Astrocyte of the cerebellum (primary cell): ENCODE measurements around the gene SHC4.

Experiments
- DNase-seq: peaks from one replicate; pipeline ENCODE4 v3.0.0-alpha.2; 2011; ENCODE audit warnings: low read depth
- H3K4me3 ChIP-seq: 2 replicates; pipeline ENCODE4 v1.5.1; 2011; ENCODE audit warnings: mild to moderate bottlenecking, low read depth, low read length, moderate library complexity
- in situ Hi-C: cut with HindIII; loops from 2 replicates; pipeline ENCODE4 v1.10.0; 2017; ENCODE audit warnings: low sequenced_read_pairs
- TF ChIP-seq, protein P1 (sequence below): IDR thresholded peaks from 2 replicates; pipeline ENCODE4 v1.5.1; 2012; ENCODE audit warnings: low read length, low read depth, moderate library complexity, mild to moderate bottlenecking; ENCODE audit errors: missing control alignments

The SHC4 gene, protein sequence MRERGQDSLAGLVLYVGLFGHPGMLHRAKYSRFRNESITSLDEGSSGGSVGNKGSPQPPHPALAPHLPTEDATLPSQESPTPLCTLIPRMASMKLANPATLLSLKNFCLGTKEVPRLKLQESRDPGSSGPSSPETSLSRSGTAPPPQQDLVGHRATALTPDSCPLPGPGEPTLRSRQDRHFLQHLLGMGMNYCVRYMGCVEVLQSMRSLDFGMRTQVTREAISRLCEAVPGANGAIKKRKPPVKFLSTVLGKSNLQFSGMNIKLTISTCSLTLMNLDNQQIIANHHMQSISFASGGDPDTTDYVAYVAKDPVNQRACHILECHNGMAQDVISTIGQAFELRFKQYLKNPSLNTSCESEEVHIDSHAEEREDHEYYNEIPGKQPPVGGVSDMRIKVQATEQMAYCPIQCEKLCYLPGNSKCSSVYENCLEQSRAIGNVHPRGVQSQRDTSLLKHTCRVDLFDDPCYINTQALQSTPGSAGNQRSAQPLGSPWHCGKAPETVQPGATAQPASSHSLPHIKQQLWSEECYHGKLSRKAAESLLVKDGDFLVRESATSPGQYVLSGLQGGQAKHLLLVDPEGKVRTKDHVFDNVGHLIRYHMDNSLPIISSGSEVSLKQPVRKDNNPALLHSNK

DNA sequence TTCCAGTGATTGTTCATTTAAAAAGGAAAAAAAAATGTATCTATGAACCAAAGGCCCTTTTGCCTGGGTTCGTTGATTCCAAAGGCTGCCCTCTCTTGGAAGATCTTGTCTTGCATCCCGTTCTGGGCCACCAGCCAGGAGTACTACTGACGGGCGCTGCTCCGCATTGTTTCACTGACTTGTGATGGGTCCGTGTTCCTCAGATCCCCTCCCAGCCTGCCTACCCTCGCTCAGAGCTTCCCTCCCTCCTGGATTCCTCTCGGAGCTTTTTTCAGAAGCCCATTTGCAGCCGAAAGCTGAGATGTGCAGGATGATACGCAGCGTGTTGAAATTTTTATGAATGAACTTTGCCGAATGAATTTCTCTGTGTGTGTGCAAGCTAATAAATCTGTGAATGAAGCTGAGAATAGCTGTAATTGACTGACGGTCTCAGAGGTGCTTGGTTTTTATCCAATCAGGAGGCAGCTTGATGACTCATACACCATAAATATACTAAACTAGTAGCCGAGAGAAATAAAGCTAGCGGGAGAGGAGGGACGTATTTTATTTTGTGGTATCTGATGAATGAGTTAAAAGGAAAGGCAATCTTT is at the start of gene SHC4:
SHC4 (minus strand) TSS at position 396 of the 590 bp plus-strand sequence. CDS start 904 bp downstream, outside the sequence.
- H3K4me3 ChIP-seq = peak within 1 kb of the TSS; percentile 60
- TF ChIP-seq, protein P1, sequence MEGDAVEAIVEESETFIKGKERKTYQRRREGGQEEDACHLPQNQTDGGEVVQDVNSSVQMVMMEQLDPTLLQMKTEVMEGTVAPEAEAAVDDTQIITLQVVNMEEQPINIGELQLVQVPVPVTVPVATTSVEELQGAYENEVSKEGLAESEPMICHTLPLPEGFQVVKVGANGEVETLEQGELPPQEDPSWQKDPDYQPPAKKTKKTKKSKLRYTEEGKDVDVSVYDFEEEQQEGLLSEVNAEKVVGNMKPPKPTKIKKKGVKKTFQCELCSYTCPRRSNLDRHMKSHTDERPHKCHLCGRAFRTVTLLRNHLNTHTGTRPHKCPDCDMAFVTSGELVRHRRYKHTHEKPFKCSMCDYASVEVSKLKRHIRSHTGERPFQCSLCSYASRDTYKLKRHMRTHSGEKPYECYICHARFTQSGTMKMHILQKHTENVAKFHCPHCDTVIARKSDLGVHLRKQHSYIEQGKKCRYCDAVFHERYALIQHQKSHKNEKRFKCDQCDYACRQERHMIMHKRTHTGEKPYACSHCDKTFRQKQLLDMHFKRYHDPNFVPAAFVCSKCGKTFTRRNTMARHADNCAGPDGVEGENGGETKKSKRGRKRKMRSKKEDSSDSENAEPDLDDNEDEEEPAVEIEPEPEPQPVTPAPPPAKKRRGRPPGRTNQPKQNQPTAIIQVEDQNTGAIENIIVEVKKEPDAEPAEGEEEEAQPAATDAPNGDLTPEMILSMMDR = peak; percentile 40
- in situ Hi-C loops = no loop called here
- DNase-seq = peak; percentile 65

DNA sequence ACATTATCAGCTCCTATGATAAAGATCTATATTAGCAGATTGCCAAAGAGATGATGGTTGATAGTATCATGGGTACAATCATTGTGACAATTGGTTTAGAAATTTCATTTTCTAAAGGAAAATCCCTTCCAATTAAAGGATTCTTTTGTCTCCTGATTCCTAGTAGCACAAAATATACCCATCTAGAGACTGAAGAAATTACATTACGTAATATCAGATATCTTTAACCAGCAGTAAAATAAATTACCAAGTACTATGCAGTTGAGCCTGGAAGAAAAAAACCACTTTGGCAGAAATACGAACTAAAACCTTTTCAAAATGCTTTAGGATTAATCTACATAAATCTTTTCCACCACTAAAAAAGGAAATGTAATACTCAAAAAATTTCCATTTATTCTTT is 35.6 kb upstream of the SHC4 start:
- DNase-seq = no peak
- TF ChIP-seq, protein P1 = no peak
- in situ Hi-C loops = no loop called here
- H3K4me3 ChIP-seq = no peak overlapping the region

DNA sequence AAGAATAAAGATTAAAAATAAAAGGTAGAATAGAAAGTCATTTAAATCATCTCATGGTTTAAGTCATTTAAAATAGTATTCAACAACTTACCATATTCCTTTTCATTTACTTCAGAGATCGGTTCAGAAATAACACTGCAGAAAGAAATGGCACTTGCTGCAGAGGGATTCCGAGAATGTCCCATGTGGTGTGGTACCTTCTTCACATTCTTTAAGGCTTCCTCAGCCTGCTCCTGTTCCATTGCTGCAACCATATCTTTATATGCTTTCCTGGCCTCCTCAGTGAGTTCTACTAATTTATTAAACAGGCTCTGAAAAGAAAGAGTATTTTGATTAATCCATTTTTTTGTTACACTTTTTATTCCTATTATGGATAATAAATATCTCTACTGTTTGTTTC is 32.6 kb upstream of the SHC4 start:
- no peak overlapping the region for H3K4me3 ChIP-seq
- in situ Hi-C loops = no loop called here
- TF ChIP-seq, protein P1 = no peak
- DNase-seq = no peak

DNA sequence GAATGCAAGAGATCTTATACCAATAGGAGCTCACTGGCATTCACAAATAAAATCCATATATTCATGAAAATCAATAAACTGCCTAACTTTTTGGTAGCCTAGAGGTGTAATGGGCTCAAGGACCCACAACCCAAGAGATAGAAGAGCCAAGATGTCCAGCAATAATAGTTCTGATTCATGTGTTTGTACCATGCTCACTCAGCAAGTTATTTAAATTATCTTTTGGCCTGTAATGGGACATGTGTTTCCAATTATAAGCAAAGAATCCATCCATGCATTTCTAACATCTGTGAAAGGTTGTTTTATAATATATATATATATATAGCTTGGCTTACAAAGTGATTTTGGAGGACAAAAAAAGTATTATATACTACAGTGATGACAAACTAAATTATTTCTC is 29.7 kb upstream of the SHC4 start:
- in situ Hi-C loops = no loop called here
- H3K4me3 ChIP-seq = no peak overlapping the region
- no peak for DNase-seq
- TF ChIP-seq, protein P1 = no peak

DNA sequence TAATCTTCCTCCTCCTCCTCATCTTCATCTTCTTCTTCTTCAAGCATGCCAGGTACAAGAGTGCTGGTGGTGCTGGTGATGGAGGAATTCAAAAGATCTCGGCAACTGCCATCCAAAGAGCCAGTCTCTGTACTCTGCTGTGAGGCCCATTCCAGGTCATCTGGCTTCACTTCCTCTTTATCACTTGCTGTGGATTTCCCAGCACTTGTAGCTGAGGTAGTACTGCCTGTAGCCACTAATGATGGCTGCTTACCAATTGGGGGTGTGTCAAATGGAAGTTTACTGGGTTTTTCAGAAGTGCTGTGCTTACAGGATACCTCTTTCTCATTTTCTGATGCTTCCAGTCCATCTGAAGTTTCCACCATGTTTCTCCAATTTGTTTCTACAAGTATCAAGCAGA is 28.8 kb upstream of the SHC4 start:
- in situ Hi-C loops = no loop called here
- TF ChIP-seq, protein P1 = no peak

DNA sequence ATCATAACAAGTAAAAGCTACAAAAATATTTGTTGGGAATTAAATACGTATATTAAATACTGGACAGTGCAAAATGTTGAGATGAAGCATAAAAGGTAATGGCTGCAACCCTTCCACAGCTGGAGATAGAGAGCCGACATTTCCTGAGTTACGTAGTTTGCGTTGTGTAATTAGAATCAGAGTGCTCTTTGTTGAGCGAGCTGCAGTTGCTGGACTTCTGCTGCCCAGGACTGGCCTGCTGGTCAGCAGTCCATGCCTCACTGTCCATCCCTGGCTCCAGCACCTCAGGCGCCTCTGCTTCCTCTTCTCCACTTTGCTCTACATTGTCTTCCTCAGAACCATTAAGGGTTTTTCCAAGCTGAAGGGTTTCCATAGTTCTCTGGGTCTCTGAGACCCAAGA is 28.4 kb upstream of the SHC4 start:
- no peak overlapping the region for H3K4me3 ChIP-seq
- in situ Hi-C loops = no loop called here
- no peak for DNase-seq
- TF ChIP-seq, protein P1 = no peak

More for the DNA sequence above, 28.8 kb upstream of the SHC4 start:
- no peak overlapping the region for H3K4me3 ChIP-seq
- DNase-seq = no peak
